GM12878 (cell line): ENCODE results near the gene MEIKIN. TPM values are rescaled to one million over a fixed set of nuclear protein-coding genes. Genes with fewer than 3 reads are reported as not detected.

Experiments
- ATAC-seq: fragments of 200-7000 bp; cut with Tn5 transposase; 3 replicates; pipeline ENCODE4 v1.9.1; 2020; ENCODE audit warnings: mild to moderate bottlenecking, moderate library complexity
- BruUV-seq: library from RNA; stranded (reverse); fragments of 400-500 nt; replicated peaks from 2 replicates; lab custom pipeline; 2021; lab: Mats Ljungman, UMichigan
- CTCF ChIA-PET: fragments of 300-600 bp; sonication (Branson Sonifier 250); formaldehyde crosslinking; extraction: SDS; loops from one replicate; lab custom pipeline; 2021; ENCODE audit warnings: inconsistent platforms; lab: Yijun Ruan, JAX
- POLR2A ChIA-PET: fragments of 350-600 bp; formaldehyde crosslinking; extraction: SDS; loops from one replicate; lab custom pipeline; 2021; ENCODE audit warnings: inconsistent platforms; lab: Charles Lee
- RAD21 ChIA-PET: fragments of 300-600 bp; sonication (Branson Sonifier 250); formaldehyde crosslinking; loops from one replicate; lab custom pipeline; 2023; ENCODE audit warnings: antibody characterized with exemption; ENCODE audit not compliant: unreplicated experiment; lab: Charles Lee
- SMC1A ChIA-PET: fragments of 300-600 bp; sonication (Branson Sonifier 250); formaldehyde crosslinking; loops from one replicate; lab custom pipeline; 2023; ENCODE audit not compliant: unreplicated experiment, uncharacterized antibody; lab: Charles Lee
- DNase-seq: peaks from one replicate; pipeline ENCODE4 v3.0.0-alpha.2; 2011; ENCODE audit warnings: low read depth, low spot score
- FAIRE-seq: peaks from 3 replicates; lab custom pipeline; 2011; peaks lifted over from hg19 to GRCh38; lab: Jason Lieb, UNC
- H2AFZ ChIP-seq: 2 replicates; pipeline ENCODE4 v1.6.0; 2011; ENCODE audit warnings: low read depth, low read length, control low read depth; ENCODE audit not compliant: control insufficient read depth
- H3K27ac ChIP-seq: 2 replicates; pipeline ENCODE4 v1.5.1; 2011; ENCODE audit warnings: control low read depth; ENCODE audit not compliant: control insufficient read depth, insufficient read depth
- H3K27me3 ChIP-seq, 2 experiments: replicated peaks in 1 of 2; 2 replicates each; pipeline versions ENCODE4 v1.6.0 to v1.6.1; 2011; ENCODE audit warnings: low read length in 1 of 2; ENCODE audit not compliant: control insufficient read depth in 2 of 2, insufficient read depth in 2 of 2
- H3K36me3 ChIP-seq, 2 experiments: 2 replicates each; pipeline ENCODE4 v1.5.1; 2011; ENCODE audit warnings: low read length in 1 of 2; ENCODE audit not compliant: control insufficient read depth in 2 of 2, insufficient read depth in 2 of 2
- H3K4me1 ChIP-seq: 2 replicates; pipeline ENCODE4 v1.6.1; 2011; ENCODE audit warnings: mild to moderate bottlenecking, low read length, moderate library complexity, mixed read lengths; ENCODE audit not compliant: control insufficient read depth, insufficient read depth
- H3K4me2 ChIP-seq: 2 replicates; pipeline ENCODE4 v1.6.0; 2011; ENCODE audit warnings: control low read depth; ENCODE audit not compliant: control insufficient read depth, insufficient read depth
- H3K4me3 ChIP-seq: fragments of 200-600 bp; sonication (generic); 2 replicates; pipeline ENCODE4 v1.5.1; 2016
- H3K79me2 ChIP-seq: 2 replicates; pipeline ENCODE4 v1.6.0; 2011; ENCODE audit warnings: low read length; ENCODE audit not compliant: control insufficient read depth, insufficient read depth
- H3K9ac ChIP-seq: 2 replicates; pipeline ENCODE4 v1.8.0; 2011; ENCODE audit warnings: low read length, control low read depth, mixed read lengths; ENCODE audit not compliant: control insufficient read depth, insufficient read depth
- H3K9me3 ChIP-seq: replicated peaks from 3 replicates; pipeline ENCODE4 v1.5.1; 2011; ENCODE audit warnings: mild to moderate bottlenecking, low read length; ENCODE audit not compliant: control insufficient read depth, insufficient read depth
- H4K20me1 ChIP-seq: 2 replicates; pipeline ENCODE4 v1.6.0; 2011; ENCODE audit not compliant: control insufficient read depth, insufficient read depth
- GATAD2B ChIP-seq: fragments of 450-650 bp; conservative IDR thresholded peaks from 2 replicates; pipeline ENCODE4 v1.6.1; 2017; ENCODE audit warnings: low read depth, mild to moderate bottlenecking, moderate library complexity
- JUNB ChIP-seq: IDR thresholded peaks from 2 replicates; pipeline ENCODE4 v1.6.1; 2016; ENCODE audit warnings: antibody characterized with exemption, mild to moderate bottlenecking
- KDM1A ChIP-seq: fragments of 200-600 bp; sonication (generic); IDR thresholded peaks from 2 replicates; pipeline ENCODE4 v1.6.1; 2016; ENCODE audit warnings: borderline replicate concordance
- MXI1 ChIP-seq: fragments of 150-350 bp; IDR thresholded peaks from 2 replicates; pipeline ENCODE4 v1.6.1; 2011; ENCODE audit warnings: low read depth, mild to moderate bottlenecking, inconsistent platforms, low read length, improper control_type of control experiment
- POLR2AphosphoS2 ChIP-seq: IDR thresholded peaks from 2 replicates; pipeline ENCODE4 v1.6.1; 2011; ENCODE audit warnings: low read depth, mild to moderate bottlenecking, low read length, improper control_type of control experiment, moderate library complexity
- WGBS: methylation state at CpG from one replicate; pipeline ENCODE4 v1.1.6; 2016; ENCODE audit warnings: low lambda C conversion rate; ENCODE audit not compliant: insufficient replicate concordance, insufficient coverage; ENCODE audit errors: missing lambda C conversion rate; 5-methylcytosine and 5-hydroxymethylcytosine counted together
- in situ Hi-C: fragments of 300-500 bp; cut with MboI; formaldehyde crosslinking; loops from 9 replicates; pipeline ENCODE4 v1.14.3; 2018; ENCODE audit warnings: mixed read lengths
- intact Hi-C: fragments of 100-400 bp; cut with micrococcal nuclease; formaldehyde crosslinking; loops from one replicate; pipeline ENCODE4 v1.14.2; 2022; ENCODE audit not compliant: unreplicated experiment
- polyA plus RNA-seq, 11 experiments: library from polyadenylated mRNA; depleted of rRNA in 4 of 11; unstranded in 6 of 11; stranded (reverse) in 5 of 11; fragments of >200 nt; fragmentation: Nextera tagmentation in 4 of 11; fragmentation: Illumina TruSeq in 1 of 11; extraction: Ambion mirVana in 4 of 11; extraction: Trizol in 1 of 11; gene quantifications; 1 replicate in 1 of 11; 2 replicates in 10 of 11; pipeline versions ENCODE4 v1.2.1 to v1.2.3, GENCODE V29; 2011 to 2016; ENCODE audit warnings: inconsistent platforms in 2 of 11, missing spikeins in 2 of 11, low read depth in 1 of 11
- total RNA-seq, 4 experiments: library from RNA; depleted of rRNA in 3 of 4; stranded (reverse); fragments of >200 nt in 3 of 4; fragmentation: Illumina TruSeq in 1 of 4; extraction: Trizol in 1 of 4; gene quantifications; 2 replicates each; pipeline versions ENCODE4 v1.2.1 to v1.2.3, GENCODE V29; 2013 to 2021
- TF ChIP-seq, protein P1 (sequence below): fragments of 450-650 bp; IDR thresholded peaks from 2 replicates; pipeline ENCODE4 v1.6.1; 2016; ENCODE audit warnings: mild to moderate bottlenecking, moderate library complexity, borderline replicate concordance
- TF ChIP-seq, protein P2 (sequence below): fragments of 450-650 bp; IDR thresholded peaks from 2 replicates; pipeline ENCODE4 v1.6.1; 2017; ENCODE audit warnings: borderline replicate concordance
- TF ChIP-seq, protein P3 (sequence below): fragments of 450-650 bp; IDR thresholded peaks from 2 replicates; pipeline ENCODE4 v1.6.1; 2017; ENCODE audit warnings: low read depth, mild to moderate bottlenecking, moderate library complexity

The MEIKIN gene
- total and polyA plus RNA-seq, 10 of the 15 experiments (the other 5 are each of a cell fraction or from before 2014, with no cell fraction given), result not detected

DNA sequence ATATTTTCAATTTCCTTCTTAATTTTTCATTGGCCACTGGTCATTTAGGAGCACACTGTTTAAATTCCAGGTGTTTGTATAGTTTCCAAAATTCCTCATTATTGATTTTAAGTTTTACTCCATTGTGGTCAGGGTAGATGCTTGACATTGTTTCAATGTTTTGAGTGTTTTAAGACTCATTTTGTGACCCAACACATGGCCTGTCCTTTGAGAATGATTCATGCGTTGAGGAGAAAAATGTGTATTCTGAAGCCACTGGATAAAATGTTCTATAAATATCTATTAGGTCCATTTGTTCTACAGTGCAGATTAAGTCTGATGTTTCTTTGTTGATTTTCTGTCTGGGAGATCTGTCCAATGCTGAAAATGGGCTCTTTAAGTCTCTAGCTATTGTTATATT lies 124.2 kb downstream of the MEIKIN start:
- Histone ChIP-seq H3K4me2 (no peak overlapping the region), H3K4me1 (peaks cover 9% of the 10 kb centered on the region), H2AFZ (no peak overlapping the region), H3K79me2 (no peaks in the 10 kb centered on the region), H4K20me1 (no peaks in the 10 kb centered on the region), H3K4me3 (no peak overlapping the region), H3K27me3 (no peaks in the 10 kb centered on the region), H3K9me3 (no peaks in the 10 kb centered on the region; the same call in 2 of the 3 replicates), H3K27ac (no peak overlapping the region), H3K36me3 (no peaks in the 10 kb centered on the region), H3K9ac (no peak overlapping the region)
- CTCF ChIA-PET, result interaction anchor here (1.1 kb wide), 1 partner anchor 10 kb away, joined by 4 read pairs; no protein-coding TSS in a partner anchor
- no peak for TF ChIP-seq POLR2AphosphoS2
- no peak for TF ChIP-seq GATAD2B
- TF ChIP-seq JUNB, result no peak
- TF ChIP-seq, protein P1, sequence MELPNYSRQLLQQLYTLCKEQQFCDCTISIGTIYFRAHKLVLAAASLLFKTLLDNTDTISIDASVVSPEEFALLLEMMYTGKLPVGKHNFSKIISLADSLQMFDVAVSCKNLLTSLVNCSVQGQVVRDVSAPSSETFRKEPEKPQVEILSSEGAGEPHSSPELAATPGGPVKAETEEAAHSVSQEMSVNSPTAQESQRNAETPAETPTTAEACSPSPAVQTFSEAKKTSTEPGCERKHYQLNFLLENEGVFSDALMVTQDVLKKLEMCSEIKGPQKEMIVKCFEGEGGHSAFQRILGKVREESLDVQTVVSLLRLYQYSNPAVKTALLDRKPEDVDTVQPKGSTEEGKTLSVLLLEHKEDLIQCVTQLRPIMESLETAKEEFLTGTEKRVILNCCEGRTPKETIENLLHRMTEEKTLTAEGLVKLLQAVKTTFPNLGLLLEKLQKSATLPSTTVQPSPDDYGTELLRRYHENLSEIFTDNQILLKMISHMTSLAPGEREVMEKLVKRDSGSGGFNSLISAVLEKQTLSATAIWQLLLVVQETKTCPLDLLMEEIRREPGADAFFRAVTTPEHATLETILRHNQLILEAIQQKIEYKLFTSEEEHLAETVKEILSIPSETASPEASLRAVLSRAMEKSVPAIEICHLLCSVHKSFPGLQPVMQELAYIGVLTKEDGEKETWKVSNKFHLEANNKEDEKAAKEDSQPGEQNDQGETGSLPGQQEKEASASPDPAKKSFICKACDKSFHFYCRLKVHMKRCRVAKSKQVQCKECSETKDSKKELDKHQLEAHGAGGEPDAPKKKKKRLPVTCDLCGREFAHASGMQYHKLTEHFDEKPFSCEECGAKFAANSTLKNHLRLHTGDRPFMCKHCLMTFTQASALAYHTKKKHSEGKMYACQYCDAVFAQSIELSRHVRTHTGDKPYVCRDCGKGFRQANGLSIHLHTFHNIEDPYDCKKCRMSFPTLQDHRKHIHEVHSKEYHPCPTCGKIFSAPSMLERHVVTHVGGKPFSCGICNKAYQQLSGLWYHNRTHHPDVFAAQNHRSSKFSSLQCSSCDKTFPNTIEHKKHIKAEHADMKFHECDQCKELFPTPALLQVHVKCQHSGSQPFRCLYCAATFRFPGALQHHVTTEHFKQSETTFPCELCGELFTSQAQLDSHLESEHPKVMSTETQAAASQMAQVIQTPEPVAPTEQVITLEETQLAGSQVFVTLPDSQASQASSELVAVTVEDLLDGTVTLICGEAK, result no peak
- TF ChIP-seq, protein P2, sequence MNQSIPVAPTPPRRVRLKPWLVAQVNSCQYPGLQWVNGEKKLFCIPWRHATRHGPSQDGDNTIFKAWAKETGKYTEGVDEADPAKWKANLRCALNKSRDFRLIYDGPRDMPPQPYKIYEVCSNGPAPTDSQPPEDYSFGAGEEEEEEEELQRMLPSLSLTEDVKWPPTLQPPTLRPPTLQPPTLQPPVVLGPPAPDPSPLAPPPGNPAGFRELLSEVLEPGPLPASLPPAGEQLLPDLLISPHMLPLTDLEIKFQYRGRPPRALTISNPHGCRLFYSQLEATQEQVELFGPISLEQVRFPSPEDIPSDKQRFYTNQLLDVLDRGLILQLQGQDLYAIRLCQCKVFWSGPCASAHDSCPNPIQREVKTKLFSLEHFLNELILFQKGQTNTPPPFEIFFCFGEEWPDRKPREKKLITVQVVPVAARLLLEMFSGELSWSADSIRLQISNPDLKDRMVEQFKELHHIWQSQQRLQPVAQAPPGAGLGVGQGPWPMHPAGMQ, result no peak
- no peak for TF ChIP-seq KDM1A
- TF ChIP-seq, protein P3, sequence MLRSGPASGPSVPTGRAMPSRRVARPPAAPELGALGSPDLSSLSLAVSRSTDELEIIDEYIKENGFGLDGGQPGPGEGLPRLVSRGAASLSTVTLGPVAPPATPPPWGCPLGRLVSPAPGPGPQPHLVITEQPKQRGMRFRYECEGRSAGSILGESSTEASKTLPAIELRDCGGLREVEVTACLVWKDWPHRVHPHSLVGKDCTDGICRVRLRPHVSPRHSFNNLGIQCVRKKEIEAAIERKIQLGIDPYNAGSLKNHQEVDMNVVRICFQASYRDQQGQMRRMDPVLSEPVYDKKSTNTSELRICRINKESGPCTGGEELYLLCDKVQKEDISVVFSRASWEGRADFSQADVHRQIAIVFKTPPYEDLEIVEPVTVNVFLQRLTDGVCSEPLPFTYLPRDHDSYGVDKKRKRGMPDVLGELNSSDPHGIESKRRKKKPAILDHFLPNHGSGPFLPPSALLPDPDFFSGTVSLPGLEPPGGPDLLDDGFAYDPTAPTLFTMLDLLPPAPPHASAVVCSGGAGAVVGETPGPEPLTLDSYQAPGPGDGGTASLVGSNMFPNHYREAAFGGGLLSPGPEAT, result no peak
- no peak for TF ChIP-seq MXI1
- RAD21 ChIA-PET, result interaction anchor here (0.6 kb wide), 1 partner anchor 233 kb away, joined by 4 read pairs; no protein-coding TSS in a partner anchor
- no peak for FAIRE-seq
- intact Hi-C loops (no loop called here), in situ Hi-C loops (no loop called here)
- ATAC-seq, result no peak
- POLR2A ChIA-PET, result interaction anchor here (1.0 kb wide), 1 partner anchor 390 kb away, joined by 9 read pairs; no protein-coding TSS in a partner anchor
- no TSS peak for BruUV-seq
- SMC1A ChIA-PET, result interaction anchor here (0.6 kb wide), 1 partner anchor 597 kb away, joined by 3 read pairs; no protein-coding TSS in a partner anchor
- 95% methylated on average over 1 of the region's 1 CpG for WGBS
- DNase-seq, result no peak
